ENCODE results near the gene SMCP.

DNA sequence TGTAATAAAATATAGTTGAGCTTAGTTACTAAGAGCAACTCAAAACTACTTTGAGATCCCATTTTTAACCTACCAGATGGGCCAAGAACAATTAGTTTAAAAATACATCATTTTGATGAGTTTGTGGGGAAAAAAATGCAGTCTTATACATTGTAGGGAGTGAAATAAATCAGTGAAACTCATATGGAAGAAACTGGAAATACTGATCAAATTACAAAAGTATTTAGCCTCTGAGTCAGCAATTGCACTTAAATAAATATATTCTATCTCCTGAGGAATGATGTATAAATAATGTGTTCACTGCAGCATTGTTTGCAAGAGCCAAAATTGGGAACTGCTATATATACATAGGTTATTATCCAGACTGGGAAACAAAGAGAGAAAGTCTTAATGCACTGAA is 4.6 kb upstream of the SMCP start:
- no peak for TF ChIP-seq CTCF (IDR thresholded peaks at IDR 0.05)
- TF ChIP-seq EP300 (IDR thresholded peaks at IDR 0.05): no peak
